ENCODE results near the gene GAS7.
"Not testable (repeated sequence)": the region's sequence is repeated elsewhere in the genome, so short reads cannot be mapped to it uniquely, and the experiment has no call there.

Gene GAS7

GRCh38 chr17:10010752-10011151, 187.7 kb downstream of the GAS7 start:
- DNase-seq: no peak

DNA sequence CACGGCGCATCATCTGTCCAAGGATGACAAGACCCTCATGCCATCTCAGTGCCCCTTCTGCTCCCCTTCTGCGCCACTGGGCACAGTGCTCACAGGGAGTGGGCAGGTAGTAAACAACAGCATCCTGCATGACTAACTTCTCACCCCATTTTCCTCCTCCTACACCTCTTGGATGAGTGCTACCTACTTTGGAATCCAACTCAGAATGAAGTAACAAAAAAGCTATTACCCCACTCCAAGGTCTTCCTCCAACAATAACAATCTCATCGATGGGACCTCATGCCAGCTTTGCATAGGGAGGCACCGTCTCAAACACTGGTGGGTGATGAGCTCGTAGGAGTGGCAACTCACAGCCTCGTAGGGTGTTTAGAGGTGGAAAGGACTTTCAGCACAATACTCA, 194.7 kb downstream of the GAS7 start:
- no peak for DNase-seq

- DNase-seq: not testable (repeated sequence)
Measured at GRCh38 chr17:10002567-10003360, 195.6 kb downstream of the GAS7 start.

- no peak for DNase-seq
Measured at GRCh38 chr17:10001306-10001873, 197.0 kb downstream of the GAS7 start.

DNA sequence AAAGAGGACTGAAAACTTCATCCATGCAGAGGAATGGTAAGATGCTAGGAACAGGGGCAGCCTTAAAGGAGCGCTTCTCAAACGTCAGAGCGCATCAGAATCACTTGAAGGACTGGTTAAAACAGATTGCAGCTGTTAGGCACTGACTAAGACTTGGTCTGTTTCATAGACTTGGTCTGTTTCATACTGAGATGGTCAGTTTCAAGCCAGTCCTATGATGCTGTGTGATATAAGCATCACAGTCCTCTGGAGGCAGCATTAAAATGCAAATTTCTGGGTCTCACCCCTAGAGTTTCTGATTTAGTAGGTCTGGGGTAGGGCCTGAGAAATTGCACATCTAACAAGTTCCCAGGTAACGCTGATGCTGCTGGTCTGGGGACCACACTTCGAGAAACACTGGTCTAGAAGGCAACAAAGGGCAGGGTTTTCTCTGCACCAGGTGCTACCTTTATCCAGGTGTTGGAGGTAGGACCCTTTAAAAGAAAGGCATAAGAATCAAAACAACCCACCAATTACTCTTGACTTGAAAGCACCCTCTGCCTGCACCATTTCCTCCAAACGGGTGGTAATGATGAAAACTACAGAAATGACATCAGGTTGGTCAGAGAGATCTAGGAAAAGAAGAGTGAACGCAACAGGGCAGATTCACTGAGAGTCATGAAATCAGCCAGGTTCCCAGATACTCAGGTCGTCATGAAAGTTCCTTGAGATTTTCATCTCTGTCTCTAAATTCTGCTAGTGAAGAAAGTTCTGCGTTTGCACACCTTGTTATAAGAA, 198.3 kb downstream of the GAS7 start:
- no peak for DNase-seq

- no peak for DNase-seq
Measured at GRCh38 chr17:9998060-9998459, 200.3 kb downstream of the GAS7 start.

- DNase-seq: no peak
Measured at GRCh38 chr17:9994761-9995160, 203.6 kb downstream of the GAS7 start.

GRCh38 chr17:9991796-9992195, 206.6 kb downstream of the GAS7 start:
- DNase-seq: no peak

GRCh38 chr17:9991351-9991750, 207.1 kb downstream of the GAS7 start:
- DNase-seq: no peak

GRCh38 chr17:9987779-9988585, 210.4 kb downstream of the GAS7 start:
- peak; percentile 32 for DNase-seq

- DNase-seq: no peak
Measured at GRCh38 chr17:9986754-9987382, 211.5 kb downstream of the GAS7 start.

- no peak for DNase-seq
Measured at GRCh38 chr17:9985646-9986045, 212.8 kb downstream of the GAS7 start.

GRCh38 chr17:9984768-9985167, 213.6 kb downstream of the GAS7 start:
- no peak for DNase-seq

GRCh38 chr17:9982159-9982558, 216.2 kb downstream of the GAS7 start:
- no peak for DNase-seq

DNA sequence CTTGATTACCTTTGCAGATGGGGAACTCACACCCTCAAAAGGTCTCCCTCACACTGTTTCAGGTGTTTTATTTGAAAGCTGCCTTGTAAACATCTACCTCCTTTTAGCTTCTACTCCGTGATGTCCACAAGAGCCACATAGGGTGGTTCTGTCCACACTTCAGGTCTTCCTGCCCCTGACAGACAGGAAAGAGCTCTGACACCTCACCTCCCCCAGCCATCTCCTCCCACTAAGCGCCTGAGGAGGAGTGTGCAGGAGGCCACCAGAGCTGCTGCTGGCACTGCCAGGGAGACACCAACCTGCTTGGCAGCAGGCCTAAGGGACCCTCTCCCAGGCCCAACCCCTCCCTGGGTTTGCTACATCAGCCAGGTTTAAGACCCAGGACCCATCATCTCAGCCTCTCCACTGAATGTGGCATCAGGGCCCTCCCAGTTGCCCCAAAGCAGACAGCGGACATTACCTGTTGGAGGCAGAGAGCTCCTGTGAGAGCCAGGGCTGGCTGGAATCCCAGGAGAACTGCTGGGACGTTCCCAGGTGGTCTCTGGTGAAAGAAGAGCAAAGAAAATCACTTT, 217.0 kb downstream of the GAS7 start:
- DNase-seq: no peak

DNA sequence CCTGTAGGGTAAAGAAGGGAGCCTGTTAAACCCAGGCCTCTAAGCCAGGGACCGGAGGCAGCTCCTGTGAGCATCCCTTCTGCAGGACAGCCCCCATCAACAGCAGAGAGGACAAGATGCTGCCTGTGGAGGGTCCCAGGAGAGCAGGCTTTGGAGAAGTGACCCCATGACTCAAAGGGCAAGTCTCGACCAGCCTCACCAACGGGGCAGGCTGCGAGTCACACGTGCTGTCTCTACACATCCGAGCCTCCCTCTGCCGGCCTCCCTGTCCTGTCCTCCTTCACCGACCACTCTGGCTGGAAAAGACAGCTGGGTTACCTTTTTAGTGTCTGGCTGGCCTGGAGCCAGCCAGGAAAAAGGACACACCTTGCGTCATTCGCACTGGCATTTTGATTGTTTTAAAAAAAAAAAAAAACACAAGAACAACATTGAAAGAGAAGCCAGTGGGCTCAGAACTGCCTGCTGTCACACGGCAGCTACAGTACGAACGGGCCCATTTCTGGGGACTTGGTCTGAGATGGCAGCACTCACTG, 218.9 kb downstream of the GAS7 start:
- DNase-seq: no peak

- no peak for DNase-seq
Measured at GRCh38 chr17:9977180-9977575, 221.2 kb downstream of the GAS7 start.

DNA sequence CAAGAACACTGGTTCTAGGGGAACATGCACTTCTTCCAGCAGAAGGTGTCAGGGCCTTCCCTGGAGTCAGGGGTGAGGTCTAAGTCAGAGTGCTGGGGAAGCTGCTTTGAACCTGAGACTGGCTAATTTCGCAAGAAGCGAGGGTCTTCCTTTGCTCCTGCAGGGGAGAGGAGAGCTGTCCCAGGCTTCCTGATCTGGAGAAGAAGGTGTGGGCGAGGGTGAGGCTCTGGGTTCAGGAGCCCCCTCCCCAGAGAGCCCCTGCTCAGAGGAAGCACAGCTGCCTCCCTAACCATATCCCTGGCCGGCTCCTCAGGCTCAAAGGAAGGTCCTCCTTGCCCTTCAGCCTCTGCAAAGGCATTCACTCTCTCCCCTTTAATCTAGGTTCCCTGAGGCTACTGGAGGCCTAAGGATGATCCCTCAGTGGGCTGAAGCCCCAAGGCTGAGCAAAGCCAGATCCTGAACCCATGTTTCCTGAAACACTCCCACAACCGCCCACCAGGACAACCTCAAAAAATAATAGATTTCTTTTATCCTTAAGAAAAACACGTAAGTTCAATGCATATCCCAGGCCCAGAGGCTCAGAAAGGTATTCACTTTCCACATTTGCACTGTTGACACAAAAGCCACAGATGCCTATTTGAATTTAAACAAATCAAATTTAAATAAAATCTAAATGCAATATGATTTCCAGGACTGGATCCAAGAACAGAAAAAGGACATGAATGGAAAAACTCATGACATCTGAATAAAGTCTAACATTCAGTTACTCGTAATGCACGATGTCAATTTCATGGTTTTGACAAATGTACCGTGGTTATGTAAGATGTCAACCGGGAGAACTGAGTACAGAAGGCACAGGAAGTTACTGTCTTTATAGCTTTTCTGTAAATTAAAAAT, 221.9 kb downstream of the GAS7 start:
- no peak for DNase-seq

- DNase-seq: no peak
Measured at GRCh38 chr17:9974448-9975381, 223.7 kb downstream of the GAS7 start.
